ENCODE data around the gene RPUSD1. TPM values are rescaled to one million over a fixed set of nuclear protein-coding genes. Genes with fewer than 3 reads are reported as not detected.

Gene RPUSD1
- total and polyA plus RNA-seq, 2 of the 13 experiments (the other 11 are each of a cell fraction or from before 2014, with no cell fraction given): 13.1 to 26.2 TPM

DNA sequence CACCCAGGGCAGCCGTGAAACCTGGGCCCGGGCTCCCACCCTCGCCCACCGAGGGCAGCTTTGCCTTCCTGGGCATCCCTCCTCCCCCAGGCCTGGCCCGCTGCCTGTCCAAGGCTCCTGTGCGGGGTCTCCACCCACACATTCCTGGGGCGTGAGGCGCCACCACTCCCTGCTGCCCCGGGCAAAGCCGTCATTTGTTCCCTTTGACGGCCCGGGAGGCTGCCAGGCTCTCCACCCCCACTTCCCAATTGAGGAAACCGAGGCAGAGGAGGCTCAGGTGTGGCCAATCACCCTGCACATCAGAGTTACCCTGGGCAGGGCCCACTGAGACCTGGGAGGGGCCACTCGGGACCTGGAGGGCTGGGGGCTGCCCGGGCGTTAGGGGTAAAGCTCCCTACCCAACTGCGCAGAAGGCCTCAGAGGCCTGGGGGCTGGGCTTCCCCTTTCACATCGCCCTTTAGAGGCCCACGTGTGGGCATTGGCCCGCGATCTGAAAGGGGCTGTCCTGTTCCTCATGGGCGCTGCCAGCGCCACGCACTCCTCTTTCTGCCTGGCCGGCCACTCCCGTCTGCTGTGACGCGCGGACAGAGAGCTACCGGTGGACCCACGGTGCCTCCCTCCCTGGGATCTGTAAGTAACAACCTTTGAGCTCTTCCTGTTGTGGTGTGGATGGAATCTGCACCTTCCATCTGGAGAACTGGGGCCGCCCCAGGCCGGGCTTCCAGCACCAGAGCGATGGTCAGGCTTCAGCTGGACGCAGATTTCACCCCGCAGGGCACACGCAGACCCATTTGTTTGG is 27.4 kb downstream of the RPUSD1 start, which contains the start of gene MSLN (continued):
- TF ChIP-seq, protein P1, sequence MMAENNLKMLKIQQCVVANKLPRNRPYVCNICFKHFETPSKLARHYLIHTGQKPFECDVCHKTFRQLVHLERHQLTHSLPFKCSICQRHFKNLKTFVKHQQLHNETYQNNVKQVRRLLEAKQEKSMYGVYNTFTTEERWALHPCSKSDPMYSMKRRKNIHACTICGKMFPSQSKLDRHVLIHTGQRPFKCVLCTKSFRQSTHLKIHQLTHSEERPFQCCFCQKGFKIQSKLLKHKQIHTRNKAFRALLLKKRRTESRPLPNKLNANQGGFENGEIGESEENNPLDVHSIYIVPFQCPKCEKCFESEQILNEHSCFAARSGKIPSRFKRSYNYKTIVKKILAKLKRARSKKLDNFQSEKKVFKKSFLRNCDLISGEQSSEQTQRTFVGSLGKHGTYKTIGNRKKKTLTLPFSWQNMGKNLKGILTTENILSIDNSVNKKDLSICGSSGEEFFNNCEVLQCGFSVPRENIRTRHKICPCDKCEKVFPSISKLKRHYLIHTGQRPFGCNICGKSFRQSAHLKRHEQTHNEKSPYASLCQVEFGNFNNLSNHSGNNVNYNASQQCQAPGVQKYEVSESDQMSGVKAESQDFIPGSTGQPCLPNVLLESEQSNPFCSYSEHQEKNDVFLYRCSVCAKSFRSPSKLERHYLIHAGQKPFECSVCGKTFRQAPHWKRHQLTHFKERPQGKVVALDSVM (CRISPR knock-in tag; IDR thresholded peaks at IDR 0.05): no peak
- TF ChIP-seq ZNF143 (CRISPR knock-in tag; IDR thresholded peaks at IDR 0.05) (0 out of 2 replicates have a peak, but pooled peaks have one; percentile 11), GTF3A (CRISPR knock-in tag; conservative IDR thresholded peaks at IDR 0.05) (no peak), ZNF549 (CRISPR knock-in tag; IDR thresholded peaks at IDR 0.05) (no peak), ZNF292 (CRISPR knock-in tag; IDR thresholded peaks at IDR 0.05; ENCODE audit: borderline replicate concordance, low read depth) (0 out of 2 replicates have a peak, but pooled peaks have one; percentile 28), SALL1 (CRISPR knock-in tag; IDR thresholded peaks at IDR 0.05) (peak; percentile 18; the same call in 1 of the 2 replicates), HNF4G (IDR thresholded peaks at IDR 0.05; ENCODE audit: borderline replicate concordance, low read depth, low read length) (peak; percentile 59), HNF4G (CRISPR knock-in tag; IDR thresholded peaks at IDR 0.05; ENCODE audit: borderline replicate concordance, low read depth) (no peak; the same call in 1 of the 2 replicates), SMAD9 (CRISPR knock-in tag; IDR thresholded peaks at IDR 0.05) (no peak), SOX6 (IDR thresholded peaks at IDR 0.05) (no peak), SOX6 (CRISPR knock-in tag; IDR thresholded peaks at IDR 0.05) (0 out of 2 replicates have a peak, but pooled peaks have one; percentile 20), ZNF562 (CRISPR knock-in tag; IDR thresholded peaks at IDR 0.05; ENCODE audit: borderline replicate concordance) (no peak), NR2F2 (IDR thresholded peaks at IDR 0.05; ENCODE audit: borderline replicate concordance, low read depth) (no peak), KAT7 (CRISPR knock-in tag; IDR thresholded peaks at IDR 0.05; ENCODE audit: borderline replicate concordance) (no peak), ZNF543 (CRISPR knock-in tag; IDR thresholded peaks at IDR 0.05) (0 out of 2 replicates have a peak, but pooled peaks have one; percentile 24), MEIS1 (CRISPR knock-in tag; IDR thresholded peaks at IDR 0.05; ENCODE audit: borderline replicate concordance) (no peak)
- TF ChIP-seq, protein P2, sequence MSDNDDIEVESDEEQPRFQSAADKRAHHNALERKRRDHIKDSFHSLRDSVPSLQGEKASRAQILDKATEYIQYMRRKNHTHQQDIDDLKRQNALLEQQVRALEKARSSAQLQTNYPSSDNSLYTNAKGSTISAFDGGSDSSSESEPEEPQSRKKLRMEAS (IDR thresholded peaks at IDR 0.05): peak; percentile 36; the same call in 1 of the 2 replicates
- TF ChIP-seq, protein P3, sequence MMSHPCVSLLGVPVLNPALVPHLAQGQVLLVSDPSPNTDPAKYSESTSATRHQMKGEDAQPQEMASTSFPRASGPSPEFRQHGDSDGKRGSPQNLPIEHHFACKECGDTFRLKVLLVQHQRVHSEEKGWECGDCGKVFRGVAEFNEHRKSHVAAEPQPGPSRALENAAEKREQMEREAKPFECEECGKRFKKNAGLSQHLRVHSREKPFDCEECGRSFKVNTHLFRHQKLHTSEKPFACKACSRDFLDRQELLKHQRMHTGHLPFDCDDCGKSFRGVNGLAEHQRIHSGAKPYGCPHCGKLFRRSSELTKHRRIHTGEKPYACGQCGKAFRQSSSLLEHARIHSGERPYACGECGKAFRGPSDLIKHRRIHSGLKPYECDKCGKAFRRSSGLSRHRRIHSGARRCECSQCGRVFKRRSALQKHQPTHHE (CRISPR knock-in tag; IDR thresholded peaks at IDR 0.05; ENCODE audit: borderline replicate concordance): no peak
- TF ChIP-seq, protein P4, sequence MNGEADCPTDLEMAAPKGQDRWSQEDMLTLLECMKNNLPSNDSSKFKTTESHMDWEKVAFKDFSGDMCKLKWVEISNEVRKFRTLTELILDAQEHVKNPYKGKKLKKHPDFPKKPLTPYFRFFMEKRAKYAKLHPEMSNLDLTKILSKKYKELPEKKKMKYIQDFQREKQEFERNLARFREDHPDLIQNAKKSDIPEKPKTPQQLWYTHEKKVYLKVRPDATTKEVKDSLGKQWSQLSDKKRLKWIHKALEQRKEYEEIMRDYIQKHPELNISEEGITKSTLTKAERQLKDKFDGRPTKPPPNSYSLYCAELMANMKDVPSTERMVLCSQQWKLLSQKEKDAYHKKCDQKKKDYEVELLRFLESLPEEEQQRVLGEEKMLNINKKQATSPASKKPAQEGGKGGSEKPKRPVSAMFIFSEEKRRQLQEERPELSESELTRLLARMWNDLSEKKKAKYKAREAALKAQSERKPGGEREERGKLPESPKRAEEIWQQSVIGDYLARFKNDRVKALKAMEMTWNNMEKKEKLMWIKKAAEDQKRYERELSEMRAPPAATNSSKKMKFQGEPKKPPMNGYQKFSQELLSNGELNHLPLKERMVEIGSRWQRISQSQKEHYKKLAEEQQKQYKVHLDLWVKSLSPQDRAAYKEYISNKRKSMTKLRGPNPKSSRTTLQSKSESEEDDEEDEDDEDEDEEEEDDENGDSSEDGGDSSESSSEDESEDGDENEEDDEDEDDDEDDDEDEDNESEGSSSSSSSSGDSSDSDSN (CRISPR knock-in tag; IDR thresholded peaks at IDR 0.05): 0 out of 2 replicates have a peak, but pooled peaks have one; percentile 28
- TF ChIP-seq, protein P5, sequence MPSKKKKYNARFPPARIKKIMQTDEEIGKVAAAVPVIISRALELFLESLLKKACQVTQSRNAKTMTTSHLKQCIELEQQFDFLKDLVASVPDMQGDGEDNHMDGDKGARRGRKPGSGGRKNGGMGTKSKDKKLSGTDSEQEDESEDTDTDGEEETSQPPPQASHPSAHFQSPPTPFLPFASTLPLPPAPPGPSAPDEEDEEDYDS (CRISPR knock-in tag; IDR thresholded peaks at IDR 0.05): 0 out of 2 replicates have a peak, but pooled peaks have one; percentile 12
